NCI-H460 (cell line): ENCODE results near the gene DLEC1. TPM values are rescaled to one million over a fixed set of nuclear protein-coding genes. Genes with fewer than 3 reads are reported as not detected.
"Not testable (repeated sequence)": the region's sequence is repeated elsewhere in the genome, so short reads cannot be mapped to it uniquely, and the experiment has no call there.

Source experiments
- DNase-seq: peaks from one replicate; pipeline ENCODE4 v3.0.0-alpha.2; 2016; ENCODE audit warnings: low read depth; ENCODE audit errors: extremely low read depth
- total RNA-seq: library from RNA; depleted of rRNA; stranded (reverse); fragments of >200 nt; shearing (Covaris generic); gene quantifications from 2 replicates; pipeline ENCODE4 v1.2.3, GENCODE V29; 2014

DLEC1 gene
- total RNA-seq, 1 experiment from 2014 or later, result 0.10 TPM

- no peak for DNase-seq
These were observed 21.3 kb upstream of the DLEC1 start for GRCh38 chr3:38017445-38018295.

DNA sequence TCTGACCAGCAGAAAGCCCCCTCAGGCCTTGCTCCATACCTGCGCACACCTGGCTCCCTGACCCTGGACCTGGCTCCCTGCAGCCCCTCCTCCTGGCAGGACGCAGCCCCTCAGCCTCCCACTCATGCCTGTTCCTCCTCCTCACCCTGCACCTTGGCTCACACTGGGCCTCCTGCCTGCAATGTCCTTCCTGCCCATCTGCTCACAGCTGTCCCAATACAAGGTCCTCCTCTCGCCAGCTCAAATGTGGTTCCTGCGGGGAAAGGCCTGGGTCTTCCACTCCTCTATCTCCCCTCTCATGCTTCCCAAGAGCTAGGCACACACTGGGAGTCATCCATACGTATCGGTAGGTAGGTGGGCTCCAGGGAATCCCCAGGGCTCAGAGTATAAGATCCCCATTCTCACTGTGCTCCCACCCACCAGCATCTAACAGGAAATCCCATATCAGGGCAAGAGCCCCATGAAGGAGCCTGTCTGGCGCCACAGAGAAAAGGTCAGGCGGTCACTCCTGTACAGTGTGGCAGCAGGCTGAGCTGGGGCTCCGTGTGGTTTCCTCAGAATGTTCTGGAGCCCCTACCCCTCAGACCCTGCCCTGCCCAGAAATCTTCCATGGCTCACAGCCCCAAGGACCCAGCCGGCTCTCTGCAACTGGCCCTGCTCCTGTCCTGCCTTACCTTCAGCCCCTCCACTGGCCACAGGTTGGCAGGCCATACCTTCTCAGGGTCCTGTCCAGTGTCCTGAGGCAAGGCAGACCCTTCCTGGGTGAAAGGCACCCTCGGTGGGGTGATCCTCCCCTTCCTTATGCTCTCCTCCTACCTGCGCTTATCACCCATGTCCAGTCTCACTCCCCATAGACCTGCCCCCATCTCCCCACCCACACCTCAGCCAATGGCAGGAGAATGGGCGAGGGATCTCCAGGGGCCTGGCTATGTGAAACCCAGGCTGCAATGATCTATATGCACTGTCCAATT, 20.4 kb upstream of the DLEC1 start:
- DNase-seq, result no peak

- no peak for DNase-seq
These were observed 19.2 kb upstream of the DLEC1 start for GRCh38 chr3:38019658-38020341.

GRCh38 chr3:38020342-38020726, 18.7 kb upstream of the DLEC1 start:
- no peak for DNase-seq

- DNase-seq, result no peak
These were observed 17.8 kb upstream of the DLEC1 start for GRCh38 chr3:38021196-38021595.

DNA sequence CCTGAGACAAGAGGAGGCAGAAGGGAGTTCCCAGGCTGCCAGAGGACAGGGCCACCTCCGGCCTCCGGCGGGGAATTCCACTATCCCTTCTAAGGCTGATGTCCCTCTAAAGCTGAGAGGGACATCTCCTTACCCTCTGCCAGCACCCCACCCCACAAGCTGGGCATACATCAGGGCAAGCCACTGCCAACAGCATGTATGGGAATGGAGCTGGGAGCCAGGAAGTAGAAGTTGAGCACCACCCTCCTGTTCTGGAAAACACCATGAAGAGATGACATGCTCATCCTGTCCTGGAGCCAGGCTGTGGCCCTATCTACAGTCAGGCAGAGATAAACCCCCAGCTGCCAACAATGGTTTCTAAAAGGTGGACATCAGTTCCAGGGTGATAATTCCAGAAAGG, 16.7 kb upstream of the DLEC1 start:
- DNase-seq, result no peak

DNA sequence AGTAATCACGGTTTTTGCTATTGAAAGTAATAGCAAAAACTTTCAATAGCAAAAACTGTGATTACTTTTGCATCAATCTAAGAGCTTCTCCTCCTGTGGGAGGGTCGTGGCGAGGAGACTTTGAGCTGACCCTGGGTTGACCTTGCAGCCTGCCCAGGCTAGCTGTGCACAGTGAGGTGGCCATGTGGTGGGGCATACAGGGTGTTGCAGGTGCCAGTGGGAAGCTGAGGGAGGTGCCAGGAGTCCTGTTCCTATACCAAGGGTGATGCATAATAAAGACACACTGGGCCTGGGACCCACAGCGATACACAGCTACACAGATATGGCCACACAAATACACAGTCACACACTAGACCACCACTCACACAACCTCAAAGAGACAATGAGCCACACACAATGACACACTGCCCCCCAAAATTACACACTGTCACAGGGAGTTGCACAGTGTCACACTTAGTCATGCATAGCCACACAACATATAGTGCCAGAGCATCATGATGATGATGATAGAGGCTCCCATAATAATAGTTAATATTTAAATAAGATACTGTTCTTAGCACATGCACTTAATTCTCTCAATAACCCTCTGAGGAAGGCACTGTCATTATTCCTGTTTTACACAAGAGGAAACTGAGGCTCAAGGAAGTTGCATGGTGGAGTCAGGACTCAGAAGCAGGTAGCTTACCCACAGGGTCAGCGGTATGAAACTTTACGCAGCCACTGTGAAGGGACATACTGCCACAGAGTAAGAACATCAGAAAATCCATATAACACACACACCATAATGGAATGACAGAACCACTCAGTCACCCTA, 15.9 kb upstream of the DLEC1 start:
- DNase-seq, result no peak

DNA sequence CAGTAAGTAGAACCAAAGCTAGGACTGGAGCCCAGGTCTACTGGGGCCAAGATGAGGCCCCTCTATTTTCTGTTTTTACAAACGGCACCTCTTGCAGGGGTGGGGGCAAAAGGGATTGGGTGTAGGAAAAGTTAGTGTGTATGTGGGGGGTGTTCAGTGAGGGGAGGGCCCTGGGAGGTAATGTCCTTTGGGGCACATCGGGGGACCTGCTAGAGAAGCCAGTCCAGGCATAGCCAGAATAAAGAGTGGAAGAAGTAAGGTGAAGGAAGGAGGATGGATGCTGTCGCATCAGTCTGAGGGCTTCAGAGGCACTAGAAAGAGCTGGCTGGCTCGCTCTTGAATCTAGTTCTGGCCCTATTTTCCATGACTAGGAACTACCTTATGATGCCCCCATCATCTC, 12.2 kb upstream of the DLEC1 start:
- DNase-seq, result no peak

DNA sequence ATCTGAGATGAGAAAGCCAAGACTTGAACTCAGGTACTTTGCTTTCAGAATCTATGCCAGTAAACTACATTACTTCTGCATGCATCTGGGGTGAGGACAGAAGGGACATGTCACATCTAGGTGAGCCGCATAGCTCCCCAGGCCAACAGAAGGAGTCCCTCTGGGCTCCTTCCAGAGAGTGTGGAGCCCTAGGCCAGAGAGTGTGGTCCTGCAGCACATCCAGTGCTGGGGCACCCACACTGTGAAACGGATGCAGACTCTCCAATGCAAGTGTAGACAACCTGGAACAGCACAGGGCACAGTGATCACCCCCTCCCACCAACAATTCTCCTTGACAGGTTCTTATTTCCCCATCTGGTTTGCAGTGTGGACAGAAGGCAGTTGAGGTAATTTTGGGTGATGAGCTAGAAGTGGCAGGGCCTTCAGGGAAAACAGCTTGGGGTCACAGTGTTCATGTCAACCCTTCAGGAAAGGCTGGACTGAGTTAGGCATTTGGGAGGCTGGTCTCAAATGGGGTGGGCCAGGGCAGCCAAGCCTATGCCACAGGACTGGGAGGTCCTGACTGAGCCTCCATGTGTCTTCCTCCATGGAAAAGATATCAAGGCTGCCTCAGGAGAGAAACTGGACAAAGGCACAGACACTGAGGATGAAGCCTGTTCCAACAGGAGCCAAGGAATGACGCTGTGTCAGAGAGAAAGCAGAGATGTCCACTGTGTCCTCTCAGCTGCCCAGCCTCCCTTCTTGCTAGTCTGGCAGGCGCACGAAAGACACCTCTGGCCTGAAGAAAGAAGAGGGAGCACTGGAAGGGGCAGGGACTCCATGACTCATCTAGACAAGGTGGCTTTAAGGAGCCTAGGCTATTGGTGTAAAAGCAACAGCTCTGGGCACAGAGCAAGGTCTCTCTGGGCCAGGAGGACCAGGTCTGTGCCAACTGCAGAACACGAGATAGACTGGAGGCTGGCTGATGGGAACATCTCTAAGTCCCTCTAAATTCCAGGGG, 11.2 kb upstream of the DLEC1 start:
- DNase-seq, result no peak

- DNase-seq, result no peak
These were observed 10.2 kb upstream of the DLEC1 start for GRCh38 chr3:38028621-38029361.

- DNase-seq, result no peak
These were observed 9.4 kb upstream of the DLEC1 start, which contains the start of gene PLCD1 for GRCh38 chr3:38029400-38030125. TSS of gene PLCD1 (minus strand) at chr3:38029642. CDS start at chr3:38029539, 103 bp downstream.

DNA sequence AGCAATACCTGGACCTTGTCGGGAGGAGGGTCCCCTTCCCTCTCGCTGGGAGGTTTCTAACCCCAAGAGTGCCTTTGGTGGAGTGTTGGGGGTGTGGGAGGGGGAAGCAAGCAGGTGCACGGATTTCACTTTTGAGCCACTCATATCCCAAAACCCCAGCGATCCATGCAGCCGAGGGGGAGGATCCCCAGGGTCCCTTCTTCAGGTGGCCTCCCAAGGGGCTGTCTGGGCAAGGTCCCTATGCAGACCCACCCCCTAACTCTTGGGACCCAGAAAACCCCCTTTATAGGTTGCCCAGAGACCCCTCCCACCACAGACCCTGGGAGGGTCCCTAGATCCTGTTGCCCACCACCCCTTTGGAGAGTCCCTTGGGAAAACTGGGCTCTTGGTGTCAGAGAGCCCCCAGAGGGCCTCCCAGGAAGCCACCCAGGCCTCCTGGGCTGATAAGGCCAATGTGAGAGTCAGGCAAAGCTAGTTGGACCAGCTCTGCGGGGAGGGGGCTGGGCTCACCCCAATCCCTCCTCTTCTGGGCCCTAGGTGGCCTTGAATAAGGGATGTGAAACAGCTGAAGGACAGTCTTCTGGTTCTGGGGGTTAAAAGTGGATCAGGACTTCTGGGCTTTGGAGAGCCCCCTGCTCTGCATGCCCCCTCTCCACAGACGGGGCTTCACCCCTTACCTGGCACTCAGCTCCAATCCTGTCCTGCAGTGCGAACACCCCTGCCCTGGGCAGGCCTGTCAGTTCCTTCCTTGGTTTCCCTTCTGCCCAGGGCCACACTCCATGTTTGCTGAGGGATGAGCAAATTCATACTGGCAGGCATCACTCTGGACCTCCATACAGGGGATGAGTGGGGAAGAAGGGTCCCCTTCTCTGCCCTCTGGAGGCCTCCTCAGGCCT, 8.6 kb upstream of the DLEC1 start:
- no peak for DNase-seq

GRCh38 chr3:38031022-38031994, 7.7 kb upstream of the DLEC1 start:
- DNase-seq, result peak; percentile 55

- no peak for DNase-seq
These were observed 6.6 kb upstream of the DLEC1 start for GRCh38 chr3:38032328-38032865.

DNA sequence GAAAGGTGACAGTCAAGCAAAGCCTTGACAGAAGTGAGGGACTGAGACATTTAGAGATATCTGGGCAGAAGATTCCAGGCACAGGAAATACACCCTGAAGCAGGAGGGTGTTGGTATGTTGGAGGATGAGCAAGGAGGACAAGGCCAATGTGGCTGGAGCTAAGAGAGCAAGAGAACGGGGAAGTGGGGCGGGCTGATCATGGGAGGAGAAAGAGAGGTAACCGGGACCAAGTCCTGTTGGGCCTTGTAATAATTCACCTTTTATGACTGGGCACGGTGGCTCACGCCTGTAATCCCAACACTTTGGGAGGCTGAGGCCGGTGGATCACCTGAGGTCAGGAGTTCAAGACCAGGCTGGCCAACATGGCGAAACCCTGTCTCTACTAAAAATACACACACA, 5.4 kb upstream of the DLEC1 start:
- DNase-seq, result not testable (repeated sequence)
